G401.6 (cell line): ENCODE data around the gene MVB12B.
A peak's percentile ranks its signal among the peaks of the same experiment; 100 is the strongest.

Experiments used
- FAIRE-seq: peaks from 2 replicates; lab custom pipeline; 2012; peaks lifted over from hg19 to GRCh38; lab: Jason Lieb, UNC

The MVB12B gene

DNA sequence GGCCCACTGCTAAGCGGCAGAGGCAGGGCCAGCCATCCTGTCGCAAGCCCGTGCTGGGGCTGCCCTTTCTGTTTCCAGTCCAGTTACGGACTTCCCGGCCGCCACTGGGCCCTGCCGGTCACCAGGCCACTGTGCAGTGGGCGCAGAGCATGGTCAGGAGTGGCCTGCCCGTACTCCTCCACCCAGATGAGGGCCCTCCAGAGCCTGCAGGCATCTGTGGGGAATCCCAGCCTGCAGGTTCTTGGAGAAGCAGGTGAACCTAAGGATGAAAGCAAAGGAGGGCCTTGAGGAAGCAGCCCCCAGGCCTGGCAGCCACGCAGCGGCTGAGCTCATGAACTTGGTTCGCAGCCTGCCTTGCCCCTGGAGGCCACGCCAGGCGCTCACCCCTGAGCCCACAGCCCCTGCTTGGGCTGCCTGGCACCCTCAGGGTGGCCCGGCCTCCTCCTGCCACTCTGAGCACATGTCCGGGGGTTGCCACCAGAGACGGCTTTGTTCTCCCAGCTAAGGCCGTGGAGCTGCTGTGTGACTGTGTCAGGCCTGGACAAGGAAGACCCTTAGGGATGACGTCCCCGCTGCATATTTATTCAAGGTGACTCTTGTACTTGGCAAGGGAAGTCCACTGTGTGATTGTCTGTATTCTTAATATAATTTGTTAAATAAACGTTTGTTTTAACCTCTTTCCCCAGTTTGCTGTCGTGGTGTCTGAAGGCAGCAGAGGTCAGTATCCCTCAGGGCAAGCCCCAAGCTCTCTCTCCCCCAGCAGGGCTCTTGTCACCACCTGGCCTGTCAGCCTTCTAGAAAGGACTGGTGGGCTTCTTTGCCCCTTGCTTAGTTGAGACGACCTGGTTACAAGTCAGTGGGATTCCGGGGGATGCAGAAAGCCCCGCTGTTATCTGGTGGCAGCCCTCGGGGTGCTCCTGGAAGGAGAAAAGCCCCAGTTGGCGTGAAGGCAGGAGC, 180.0 kb downstream of the MVB12B start:
- FAIRE-seq, result no peak

DNA sequence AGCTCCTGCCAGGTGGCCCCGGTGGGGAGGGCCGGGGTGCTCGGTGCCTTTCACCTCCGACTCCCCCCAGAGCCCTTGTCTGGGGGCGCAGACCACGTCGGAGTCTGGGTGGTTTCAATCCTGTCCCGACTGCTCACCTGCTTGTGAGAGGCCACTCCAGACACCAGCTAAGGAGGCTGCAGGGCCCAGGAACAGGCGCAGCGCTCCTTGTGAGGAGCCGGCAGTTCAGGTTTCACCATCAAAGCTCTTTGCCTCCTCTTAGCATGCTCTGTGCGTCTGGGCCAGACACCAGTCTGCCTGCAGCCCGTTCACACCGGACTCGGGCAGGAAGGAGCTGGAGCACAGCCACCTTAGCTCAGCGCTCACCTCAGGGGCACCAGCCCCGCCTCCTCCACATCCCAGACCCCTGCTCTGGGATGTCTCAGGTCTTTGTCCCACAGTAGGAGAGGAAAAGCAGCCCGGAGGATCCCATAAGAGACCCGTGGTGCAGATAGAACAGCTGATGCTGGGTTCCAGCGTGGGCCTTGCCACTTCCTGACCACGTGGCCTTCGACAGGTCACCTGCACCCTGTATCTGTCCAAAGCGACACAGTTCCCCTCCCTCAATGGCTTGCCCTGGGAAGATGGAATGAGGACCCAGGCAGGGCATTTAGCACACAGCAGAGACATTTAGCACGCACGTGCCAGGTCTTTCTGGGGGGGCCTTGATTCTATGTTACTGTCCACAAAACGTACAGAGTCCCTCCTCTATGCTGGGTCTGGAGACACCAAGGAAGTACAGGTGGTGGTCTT, 180.9 kb downstream of the MVB12B start:
- FAIRE-seq, result no peak

DNA sequence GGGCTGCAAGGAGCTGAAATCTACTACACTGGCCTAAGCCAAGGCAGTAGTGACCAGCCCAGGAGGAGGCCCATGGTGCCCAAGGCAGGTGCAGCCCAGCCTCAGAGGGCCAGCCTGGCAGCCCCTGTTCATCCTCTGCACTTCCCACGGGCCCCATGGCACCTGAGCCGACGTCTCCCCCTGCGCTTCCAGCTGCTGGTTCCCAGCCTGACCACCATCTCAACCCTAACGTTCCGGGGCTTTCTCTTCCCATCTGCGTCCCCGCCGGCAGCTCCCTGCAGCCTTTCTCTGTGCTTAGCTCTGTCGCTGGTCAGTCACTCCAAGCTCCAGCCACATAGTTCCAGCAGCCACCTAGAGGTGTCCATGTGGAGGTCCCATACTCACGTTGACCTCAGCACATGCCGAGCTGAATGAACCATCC, 181.6 kb downstream of the MVB12B start:
- FAIRE-seq, result no peak

DNA sequence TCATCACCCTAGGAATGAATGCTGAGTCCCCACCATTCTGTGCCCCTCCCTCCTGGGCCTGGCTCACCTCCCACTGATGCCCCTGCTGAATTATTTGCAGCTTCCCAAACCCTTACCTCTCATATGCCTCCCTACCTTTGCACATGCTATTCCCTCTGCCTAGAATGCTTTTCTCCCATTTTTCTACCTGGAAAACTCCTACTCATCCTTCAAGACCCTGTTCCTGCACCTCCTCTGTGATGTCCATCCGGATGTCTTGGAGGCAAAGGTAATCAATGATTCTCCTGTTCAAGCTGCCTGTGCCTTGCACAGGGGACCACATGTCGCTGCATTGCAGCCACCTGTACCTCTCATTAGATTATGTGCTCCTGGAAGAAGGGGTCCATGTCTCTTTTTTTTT, 182.3 kb downstream of the MVB12B start:
- no peak for FAIRE-seq

DNA sequence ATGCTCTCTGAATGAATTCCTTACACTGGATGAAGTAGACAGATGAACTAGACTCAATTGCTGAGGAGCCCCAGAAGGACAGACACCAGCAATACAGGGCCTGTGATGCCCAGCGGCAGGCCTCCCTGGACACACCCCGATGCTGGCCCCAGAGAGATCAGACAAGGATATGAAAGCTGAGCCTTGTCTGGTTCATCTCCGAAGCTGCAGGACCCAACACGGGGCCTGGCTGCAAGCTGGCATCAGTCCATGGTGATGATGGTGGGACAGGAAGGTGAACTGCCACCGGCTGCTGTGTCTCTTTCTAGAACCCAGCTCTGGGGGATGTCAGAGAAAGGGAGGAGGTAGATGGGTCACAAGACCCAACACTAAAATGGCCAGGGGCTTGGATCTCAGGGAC, 183.1 kb downstream of the MVB12B start:
- no peak for FAIRE-seq

DNA sequence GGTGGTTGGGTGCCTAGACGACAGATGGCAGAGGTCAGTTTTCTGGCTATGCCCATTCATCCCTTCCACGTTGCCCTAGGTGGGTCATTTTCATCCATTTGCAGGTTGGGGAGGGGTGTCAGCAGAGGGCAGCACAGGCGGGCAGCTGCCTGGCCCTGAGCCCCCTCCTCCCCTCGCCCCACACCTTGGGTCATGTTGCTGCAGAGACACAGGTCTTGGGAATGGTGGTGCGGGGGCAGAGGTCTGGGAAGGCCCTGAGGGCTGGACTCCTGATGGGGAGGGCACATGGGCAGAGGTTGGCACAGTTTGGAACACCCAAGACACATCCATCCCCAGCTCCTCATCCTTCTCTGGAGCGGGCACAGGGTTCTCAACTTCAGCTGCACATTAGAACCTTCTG, 183.9 kb downstream of the MVB12B start:
- FAIRE-seq, result no peak

DNA sequence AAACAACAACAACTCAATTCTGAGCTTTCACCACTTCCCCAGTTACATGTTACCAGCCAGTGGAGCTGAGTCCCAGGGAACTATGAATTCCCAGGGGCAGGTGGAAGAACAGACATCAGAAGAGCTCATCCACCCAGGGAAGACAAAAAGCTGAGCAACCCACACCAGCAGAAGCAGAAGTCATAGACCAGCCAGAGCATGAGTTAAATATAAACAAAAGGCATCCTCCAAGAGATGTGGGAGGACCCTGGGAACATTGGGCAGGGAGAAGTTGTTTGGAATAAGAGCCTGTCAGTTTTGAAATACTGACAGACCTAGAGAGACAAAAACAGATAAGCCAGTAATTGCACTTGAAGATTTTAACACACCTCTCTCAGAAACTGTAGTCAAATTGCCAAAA, 184.8 kb downstream of the MVB12B start:
- FAIRE-seq, result no peak

DNA sequence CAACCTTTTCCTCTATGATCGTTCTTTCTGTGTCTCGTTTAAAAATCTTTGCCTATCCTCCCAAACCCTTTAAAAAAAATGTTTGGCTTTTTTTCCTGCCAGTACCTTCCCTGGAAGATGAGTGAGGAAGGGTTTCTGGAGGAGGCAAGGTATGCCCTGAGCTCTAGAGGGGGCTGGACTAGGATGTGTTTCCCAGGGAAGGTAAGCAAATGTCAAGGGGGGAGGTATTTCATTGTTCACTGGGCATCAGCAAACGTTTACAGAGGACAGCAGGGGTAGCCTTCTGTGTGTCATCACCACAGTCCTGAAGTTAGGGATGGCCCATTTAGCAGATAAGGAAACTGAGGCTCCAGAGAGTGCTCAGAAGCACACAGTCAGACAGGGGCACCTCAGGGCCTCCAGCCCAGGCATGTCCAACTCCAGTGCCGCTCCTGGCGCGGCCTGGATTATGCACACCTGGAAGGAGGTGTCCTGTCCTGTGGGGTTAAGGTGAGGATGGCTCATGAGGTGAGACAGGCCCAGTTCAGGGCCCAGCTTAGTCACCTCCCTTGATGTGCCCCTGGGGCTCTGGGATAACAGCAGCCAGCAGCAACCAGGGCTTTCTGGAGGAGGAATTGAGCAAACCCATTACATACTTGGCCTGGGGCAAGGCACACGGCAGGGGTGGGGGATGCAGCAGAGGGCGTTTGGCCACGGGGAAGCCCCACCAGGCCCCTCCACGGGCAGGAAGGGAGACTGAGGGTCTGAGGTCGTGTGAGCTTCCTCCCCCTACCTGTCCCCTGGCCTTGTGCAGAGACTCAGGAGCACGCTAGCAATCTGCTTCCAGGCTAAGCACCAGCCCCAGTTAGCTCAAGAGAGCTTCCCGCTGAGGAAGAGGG, 186.8 kb downstream of the MVB12B start:
- FAIRE-seq, result peak; percentile 3

DNA sequence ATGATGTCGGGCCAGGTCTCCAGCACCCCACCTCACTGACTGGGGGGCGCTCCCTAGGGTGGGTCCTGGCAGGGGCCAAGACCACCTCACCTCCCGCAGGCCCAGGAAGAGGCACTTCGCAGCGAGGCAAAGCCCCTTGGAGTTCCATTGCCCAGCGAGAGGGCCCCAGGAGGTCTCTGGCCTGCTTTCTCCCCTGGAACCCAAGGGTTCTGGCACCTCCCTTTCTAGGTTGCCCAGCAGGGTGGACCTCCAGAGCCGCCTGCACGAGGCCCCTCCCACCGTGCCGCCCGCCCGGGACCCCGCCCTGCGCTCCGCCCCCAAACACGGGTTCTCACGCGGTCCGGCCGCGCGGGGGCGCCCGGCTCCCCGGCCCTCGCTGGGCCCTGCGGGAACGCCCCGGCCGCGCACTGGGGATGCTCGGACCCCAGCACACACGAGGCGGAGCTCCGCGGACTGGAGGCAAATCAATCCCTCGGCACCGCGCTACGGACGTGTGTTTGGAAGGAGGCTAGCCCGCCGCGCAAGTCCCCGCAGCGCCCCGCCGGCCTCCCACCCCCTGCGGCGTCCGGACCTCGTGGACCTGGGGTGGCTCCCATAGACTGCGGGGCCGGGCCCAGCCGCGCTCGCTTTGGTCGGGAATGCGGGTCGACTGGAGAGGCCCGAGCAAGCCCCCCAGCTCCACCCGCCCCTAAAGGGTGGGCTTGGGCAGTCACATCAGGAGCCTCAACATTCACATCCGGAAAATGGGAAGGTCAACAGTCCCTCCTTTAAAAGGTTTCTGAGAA, 187.6 kb downstream of the MVB12B start:
- FAIRE-seq, result no peak

DNA sequence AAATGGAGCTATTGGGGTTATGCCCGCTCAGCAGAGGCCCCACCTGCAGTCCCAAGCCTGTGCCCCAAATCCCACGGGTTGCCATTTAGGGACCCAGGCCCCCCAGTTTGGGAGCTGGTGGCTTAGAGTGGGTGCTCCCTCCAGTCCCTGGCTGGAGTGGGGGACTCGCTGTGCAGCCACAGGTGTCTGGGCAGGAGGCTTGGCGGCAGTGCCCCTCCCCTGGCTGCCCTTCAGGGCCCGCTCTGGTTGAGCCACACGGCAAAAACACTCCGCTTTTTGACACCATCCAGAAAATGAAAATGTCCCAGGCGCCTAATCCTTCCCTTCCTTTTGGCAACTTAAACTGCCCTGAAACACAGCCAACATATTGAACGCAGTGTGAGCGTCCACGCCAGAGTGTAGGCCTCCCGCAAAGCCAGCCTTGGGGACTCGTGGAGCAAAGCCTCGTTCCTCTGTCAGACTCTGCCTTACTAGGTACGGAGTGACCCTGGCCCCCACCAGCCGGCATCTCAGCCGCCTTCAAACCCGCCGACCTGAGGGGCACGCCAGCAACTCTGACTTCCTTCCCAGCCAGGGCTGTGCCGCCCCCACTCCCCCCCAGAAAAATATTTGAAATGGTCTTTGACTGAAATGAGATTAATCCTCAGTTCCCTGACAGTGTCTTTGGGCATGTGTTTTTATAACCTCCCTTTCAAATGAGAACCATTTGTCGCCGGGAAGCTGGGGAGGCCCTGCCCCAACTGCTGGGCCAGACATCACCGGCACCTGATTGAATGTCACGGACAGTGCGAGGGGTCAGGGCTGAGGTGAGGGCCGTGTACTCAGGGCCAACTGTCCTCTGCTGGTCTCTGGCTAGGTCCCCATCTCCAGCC, 188.6 kb downstream of the MVB12B start:
- FAIRE-seq, result peak; percentile 96

DNA sequence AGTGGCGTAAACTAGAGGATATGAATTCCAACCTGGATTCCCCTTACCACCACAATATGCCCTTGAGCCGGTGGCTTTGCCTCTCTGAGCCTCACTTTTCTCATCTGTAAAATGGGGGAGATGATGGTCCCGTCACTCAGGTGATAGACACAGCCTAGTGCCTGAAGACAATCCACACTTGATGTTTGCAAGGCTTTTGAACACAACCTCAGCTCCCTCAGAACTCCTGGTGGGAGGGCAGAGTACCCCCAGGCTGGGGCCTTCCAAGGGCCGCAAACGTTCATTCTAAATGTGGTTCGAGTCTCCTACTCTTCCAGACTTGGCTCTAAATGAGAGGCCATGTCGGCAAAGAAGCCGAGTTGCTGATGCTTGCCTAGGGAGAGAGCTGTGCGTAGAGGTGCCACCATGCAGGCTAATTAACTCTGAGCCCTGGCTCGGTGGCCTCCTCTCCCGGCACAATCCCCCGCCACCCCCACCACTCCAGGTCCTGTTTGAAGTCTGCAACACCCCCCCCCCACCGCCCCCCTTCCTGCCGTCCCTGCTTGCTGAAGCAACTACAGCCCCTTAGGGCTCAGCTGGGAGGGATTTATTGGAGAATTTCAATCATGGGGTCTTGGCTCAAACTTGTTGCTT, 189.4 kb downstream of the MVB12B start:
- no peak for FAIRE-seq

DNA sequence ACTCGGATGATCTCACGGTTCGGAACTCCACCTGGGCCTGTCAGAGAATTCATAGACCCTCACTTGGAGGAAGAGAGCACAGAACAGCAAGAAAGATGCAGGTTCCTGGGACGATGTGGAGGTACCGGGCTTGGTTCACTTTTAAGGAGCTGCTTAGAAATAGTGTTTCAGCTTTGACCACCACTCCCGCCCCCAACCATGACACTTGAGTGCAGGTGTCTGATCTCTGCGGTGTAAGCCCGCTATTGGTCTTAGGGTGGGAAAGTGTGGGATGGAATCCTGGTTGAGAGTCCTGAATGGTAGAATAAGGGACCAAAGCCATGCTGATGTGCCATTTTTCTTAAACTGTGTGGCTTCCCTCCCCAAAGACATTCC, 189.9 kb downstream of the MVB12B start:
- FAIRE-seq, result no peak

DNA sequence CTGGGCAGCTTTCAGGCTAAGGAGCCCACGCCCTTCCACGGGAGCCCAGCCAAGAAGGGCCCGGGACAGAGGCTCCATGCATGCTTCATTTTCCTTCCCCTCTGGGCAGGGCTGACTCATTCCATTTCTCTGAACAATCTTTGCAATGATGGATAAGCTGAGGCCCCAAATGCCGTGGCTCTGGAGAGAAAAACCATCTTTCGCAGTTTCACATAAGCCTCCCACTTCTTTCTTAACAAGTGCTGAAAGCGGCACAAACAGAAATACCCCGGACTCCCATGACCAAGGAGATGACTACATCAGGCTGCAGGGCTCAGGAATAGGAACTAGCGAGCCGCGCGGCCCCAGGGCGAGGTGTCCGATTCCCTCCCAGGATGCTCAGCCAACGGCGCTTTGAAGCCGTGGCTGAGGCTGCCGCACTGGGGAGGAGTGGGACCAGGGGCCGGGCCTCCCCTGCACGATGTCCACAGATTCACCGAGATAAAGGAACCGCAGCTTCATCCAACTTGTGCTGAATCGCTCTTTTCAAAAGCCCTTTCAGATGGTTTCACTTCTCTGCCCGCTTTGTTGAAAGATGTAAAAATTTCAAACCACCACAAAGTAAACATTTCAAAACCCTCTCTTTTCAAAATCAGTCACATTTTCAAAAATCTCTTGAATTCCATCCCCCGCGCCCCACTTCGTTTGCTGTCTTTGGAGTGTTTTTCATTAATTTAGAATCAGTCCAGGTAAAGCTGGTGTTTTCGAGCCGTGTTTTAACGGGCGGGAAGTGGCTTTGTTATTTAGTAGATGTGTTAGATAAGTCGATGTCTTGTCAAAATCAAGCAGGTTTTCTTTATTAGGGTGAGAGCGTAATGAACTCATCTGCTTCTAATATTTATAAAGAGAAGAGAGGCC, 190.6 kb downstream of the MVB12B start:
- FAIRE-seq, result no peak

DNA sequence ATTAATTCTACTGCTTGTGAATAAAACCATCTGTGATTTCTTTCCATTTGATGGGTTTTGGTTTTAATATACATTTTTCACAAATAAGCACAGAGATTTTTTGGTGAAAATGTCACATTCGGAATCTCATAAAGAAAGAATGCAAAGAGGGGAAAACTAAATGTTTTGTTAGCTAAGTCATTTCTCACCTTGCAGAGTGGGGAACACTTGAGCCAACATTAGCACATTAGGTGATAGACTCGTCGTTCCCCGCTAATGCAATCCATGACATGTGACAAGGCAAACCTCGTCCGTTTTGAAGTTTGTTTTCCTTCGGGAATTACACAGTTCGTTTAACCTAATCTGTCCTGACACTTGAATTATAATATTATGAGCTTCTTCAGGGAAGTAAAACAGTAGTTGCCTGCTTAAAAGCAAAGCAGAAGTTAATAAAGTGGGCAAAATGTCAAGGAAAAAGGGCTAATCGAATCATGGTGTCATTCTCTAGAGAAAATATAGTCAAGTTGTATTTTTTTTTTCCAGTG, 191.3 kb downstream of the MVB12B start:
- peak; percentile 100 for FAIRE-seq

DNA sequence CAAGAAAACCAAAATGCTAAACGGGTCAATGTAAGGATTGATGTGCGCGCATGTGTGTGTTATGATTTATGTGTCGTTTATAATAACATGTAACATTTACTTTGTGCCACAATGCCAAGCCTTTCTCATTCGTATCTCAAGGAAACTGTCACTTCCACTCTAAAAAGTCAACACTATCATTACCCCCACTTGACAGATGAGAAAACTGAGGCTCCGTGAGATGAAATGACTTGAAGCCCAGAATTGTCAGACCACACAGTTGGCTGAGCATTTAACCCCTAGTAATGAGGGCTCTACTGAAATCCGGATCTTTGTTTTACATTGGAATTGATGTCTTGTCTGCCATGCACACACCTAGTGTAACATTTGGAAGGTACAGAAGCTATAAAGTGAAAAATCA, 192.1 kb downstream of the MVB12B start:
- no peak for FAIRE-seq

DNA sequence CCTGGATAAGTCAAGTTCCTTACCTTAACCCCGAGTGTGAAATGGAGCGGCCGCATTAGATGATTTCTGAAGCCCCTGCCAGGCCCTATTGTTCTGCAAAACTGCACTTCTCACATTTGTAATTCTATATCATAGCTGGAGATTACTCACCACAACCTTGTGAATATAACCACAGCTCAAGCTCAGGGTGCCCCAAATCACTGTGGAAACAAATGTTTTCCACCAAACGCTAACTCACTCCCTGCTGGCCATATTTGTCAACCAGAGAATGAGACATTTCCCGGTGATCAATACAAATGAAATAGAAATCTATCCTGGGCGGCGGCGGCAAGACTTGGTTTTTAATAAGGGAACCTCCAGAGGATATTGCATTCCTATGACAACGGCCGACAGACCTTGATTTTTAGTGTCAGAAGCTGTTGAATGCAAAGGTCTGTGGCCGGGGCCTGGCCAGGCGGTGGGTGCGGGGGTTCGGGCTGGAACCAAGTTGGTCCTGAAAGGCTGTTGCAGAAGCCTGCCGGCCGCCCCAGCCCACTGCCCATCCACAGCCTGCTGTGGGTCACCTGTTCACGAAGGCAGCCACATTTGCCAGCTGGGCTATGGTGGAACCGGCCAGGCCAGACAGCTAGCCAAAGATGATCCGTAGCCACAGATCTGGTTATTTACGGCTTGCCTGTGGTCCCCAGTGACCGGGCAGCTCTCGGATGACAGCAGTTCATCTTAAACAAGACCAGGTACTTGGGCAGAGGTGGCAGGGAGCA, 193.2 kb downstream of the MVB12B start:
- no peak for FAIRE-seq

DNA sequence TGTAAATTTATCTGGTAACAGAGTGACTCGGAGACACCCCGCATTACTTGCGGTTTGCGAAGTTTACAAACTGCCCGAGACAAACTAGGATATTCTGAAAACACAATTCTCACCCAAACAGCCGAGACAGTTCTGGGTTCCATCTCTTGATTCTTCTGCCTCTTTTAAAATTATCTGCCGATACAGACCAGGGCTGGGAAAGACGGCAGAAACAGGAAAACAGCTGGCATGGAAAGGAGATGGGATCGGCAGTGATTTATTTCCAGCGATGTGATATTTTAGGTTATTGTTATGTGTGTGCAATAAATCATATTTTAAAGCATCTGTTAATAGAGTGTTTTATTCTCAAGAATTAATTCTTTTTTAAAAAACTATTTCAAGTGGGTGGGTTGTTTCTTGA, 193.8 kb downstream of the MVB12B start:
- no peak for FAIRE-seq

DNA sequence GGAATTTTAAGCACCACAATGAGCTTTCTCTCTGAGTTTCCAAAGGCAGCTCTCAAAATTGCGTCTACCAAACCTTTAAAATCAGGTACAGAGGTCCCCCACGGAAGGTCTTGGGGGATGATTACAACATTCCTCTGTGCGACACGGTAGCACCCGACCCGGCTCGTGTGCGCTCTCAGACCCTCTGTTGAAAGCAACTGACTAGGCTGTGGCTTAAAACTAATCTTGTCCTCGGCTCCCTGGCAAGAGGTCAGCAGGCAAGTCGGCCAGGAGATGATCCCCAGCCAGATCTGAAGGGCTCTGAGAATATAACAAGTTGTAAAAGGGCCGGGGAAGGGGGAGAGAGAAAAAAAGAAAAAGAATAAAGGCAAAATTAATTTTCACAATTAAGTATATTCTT, 194.5 kb downstream of the MVB12B start:
- peak; percentile 99 for FAIRE-seq
